ENCODE measurements around the gene ZYX. TPM values are rescaled to one million over a fixed set of nuclear protein-coding genes. Genes with fewer than 3 reads are reported as not detected.

The ZYX gene
- total RNA-seq, 1 donor from 2014 or later = 523 TPM

- no peaks in the 10 kb centered on the region for H3K27me3 Mint-ChIP-seq (ENCODE audit: low read depth, unreplicated experiment)
- H3K36me3 Mint-ChIP-seq (ENCODE audit: low read depth, unreplicated experiment) = no peaks in the 10 kb centered on the region
- Histone ChIP-seq H3K27ac (ENCODE audit: low read depth, low read length) (no peak overlapping the region), H3K9me3 (ENCODE audit: insufficient read depth, low read depth, low read length) (no peaks in the 10 kb centered on the region), H2AFZ (ENCODE audit: low read depth, low read length) (no peak overlapping the region), H3K4me3 (ENCODE audit: insufficient read depth, low read depth, low read length) (no peak overlapping the region), H3K4me2 (ENCODE audit: low read length) (no peak overlapping the region), H3K4me1 (ENCODE audit: insufficient read depth, low read length) (peaks cover 15% of the 10 kb centered on the region), H3K9ac (ENCODE audit: low read length) (no peak overlapping the region), H3K27me3 (ENCODE audit: insufficient read depth, low read length) (no peaks in the 10 kb centered on the region), H4K20me1 (ENCODE audit: insufficient read depth, low read length) (no peaks in the 10 kb centered on the region), H3K79me2 (ENCODE audit: insufficient read depth, low read length) (peaks cover 3% of the 10 kb centered on the region), H3K36me3 (ENCODE audit: insufficient read depth, low read length) (no peaks in the 10 kb centered on the region)
- FAIRE-seq (no peak), DNase-seq (ENCODE audit: low read depth) (no peak)
- peaks cover 3% of the 10 kb centered on the region for H3K9me3 Mint-ChIP-seq (ENCODE audit: unreplicated experiment)
- H3K27ac Mint-ChIP-seq (ENCODE audit: unreplicated experiment) = no peak overlapping the region
- H3K4me1 Mint-ChIP-seq (ENCODE audit: low read depth, unreplicated experiment) = peaks cover 24% of the 10 kb centered on the region
- TF ChIP-seq EZH2 (IDR thresholded peaks at IDR 0.05; ENCODE audit: insufficient read depth, low read length) (no peak), CTCF (IDR thresholded peaks at IDR 0.05; ENCODE audit: insufficient read depth, low read depth, low read length) (no peak)
- H3K4me3 Mint-ChIP-seq (ENCODE audit: unreplicated experiment) = peak overlapping the region; percentile 54
These were observed 9.1 kb upstream of the ZYX start for GRCh38 chr7:143372070-143372469.

GRCh38 chr7:143373255-143373794 lies 7.8 kb upstream of the ZYX start:
- Mint-ChIP-seq H3K4me1 (ENCODE audit: low read depth, unreplicated experiment) (peaks cover 24% of the 10 kb centered on the region), H3K27me3 (ENCODE audit: low read depth, unreplicated experiment) (no peaks in the 10 kb centered on the region), H3K27ac (ENCODE audit: unreplicated experiment) (no peak overlapping the region), H3K9me3 (ENCODE audit: unreplicated experiment) (peaks cover 3% of the 10 kb centered on the region), H3K36me3 (ENCODE audit: low read depth, unreplicated experiment) (no peaks in the 10 kb centered on the region), H3K4me3 (ENCODE audit: unreplicated experiment) (no peak overlapping the region)
- peaks cover 20% of the 10 kb centered on the region for H3K4me1 ChIP-seq (ENCODE audit: insufficient read depth, low read length)
- no peaks in the 10 kb centered on the region for H3K9me3 ChIP-seq (ENCODE audit: insufficient read depth, low read depth, low read length)
- no peak overlapping the region for H3K9ac ChIP-seq (ENCODE audit: low read length)
- no peak for FAIRE-seq
- TF ChIP-seq EZH2 (IDR thresholded peaks at IDR 0.05; ENCODE audit: insufficient read depth, low read length) (no peak), CTCF (IDR thresholded peaks at IDR 0.05; ENCODE audit: insufficient read depth, low read depth, low read length) (no peak)
- H3K4me2 ChIP-seq (ENCODE audit: low read length) = no peak overlapping the region
- H4K20me1 ChIP-seq (ENCODE audit: insufficient read depth, low read length) = no peaks in the 10 kb centered on the region
- no peak overlapping the region for H3K27ac ChIP-seq (ENCODE audit: low read depth, low read length)
- no peak overlapping the region for H2AFZ ChIP-seq (ENCODE audit: low read depth, low read length)
- peaks cover 14% of the 10 kb centered on the region for H3K79me2 ChIP-seq (ENCODE audit: insufficient read depth, low read length)
- no peak for DNase-seq (ENCODE audit: low read depth)
- no peaks in the 10 kb centered on the region for H3K27me3 ChIP-seq (ENCODE audit: insufficient read depth, low read length)
- H3K4me3 ChIP-seq (ENCODE audit: insufficient read depth, low read depth, low read length) = no peak overlapping the region
- H3K36me3 ChIP-seq (ENCODE audit: insufficient read depth, low read length) = no peaks in the 10 kb centered on the region

GRCh38 chr7:143374561-143374960 lies 6.6 kb upstream of the ZYX start:
- FAIRE-seq = no peak
- H3K4me2 ChIP-seq (ENCODE audit: low read length) = no peak overlapping the region

More at GRCh38 chr7:143374561-143374960, 6.6 kb upstream of the ZYX start:
- H3K9ac ChIP-seq (ENCODE audit: low read length) = no peak overlapping the region
- no peak overlapping the region for H3K27ac Mint-ChIP-seq (ENCODE audit: unreplicated experiment)
- H3K4me3 Mint-ChIP-seq (ENCODE audit: unreplicated experiment) = no peak overlapping the region
- peaks cover 33% of the 10 kb centered on the region for H3K4me1 Mint-ChIP-seq (ENCODE audit: low read depth, unreplicated experiment)
- H3K79me2 ChIP-seq (ENCODE audit: insufficient read depth, low read length) = peaks cover 26% of the 10 kb centered on the region
- H3K4me1 ChIP-seq (ENCODE audit: insufficient read depth, low read length) = peaks cover 27% of the 10 kb centered on the region
- no peaks in the 10 kb centered on the region for H3K27me3 ChIP-seq (ENCODE audit: insufficient read depth, low read length)
- TF ChIP-seq EZH2 (IDR thresholded peaks at IDR 0.05; ENCODE audit: insufficient read depth, low read length) = no peak
- TF ChIP-seq CTCF (IDR thresholded peaks at IDR 0.05; ENCODE audit: insufficient read depth, low read depth, low read length) = no peak
- no peak overlapping the region for H3K27ac ChIP-seq (ENCODE audit: low read depth, low read length)
- no peak overlapping the region for H2AFZ ChIP-seq (ENCODE audit: low read depth, low read length)
- H4K20me1 ChIP-seq (ENCODE audit: insufficient read depth, low read length) = no peaks in the 10 kb centered on the region
- H3K9me3 Mint-ChIP-seq (ENCODE audit: unreplicated experiment) = peaks cover 3% of the 10 kb centered on the region
- no peaks in the 10 kb centered on the region for H3K36me3 ChIP-seq (ENCODE audit: insufficient read depth, low read length)
- no peaks in the 10 kb centered on the region for H3K36me3 Mint-ChIP-seq (ENCODE audit: low read depth, unreplicated experiment)
- no peaks in the 10 kb centered on the region for H3K9me3 ChIP-seq (ENCODE audit: insufficient read depth, low read depth, low read length)
- no peak overlapping the region for H3K4me3 ChIP-seq (ENCODE audit: insufficient read depth, low read depth, low read length)
- no peaks in the 10 kb centered on the region for H3K27me3 Mint-ChIP-seq (ENCODE audit: low read depth, unreplicated experiment)
- DNase-seq (ENCODE audit: low read depth) = no peak

All from astrocyte (in vitro differentiated cells and primary cell).